Astrocyte (in vitro differentiated cells and primary cell): Measurements from ENCODE around the gene SZRD1. TPM values are rescaled to one million over a fixed set of nuclear protein-coding genes. Genes with fewer than 3 reads are reported as not detected.

Source experiments
- DNase-seq: peaks from one replicate; pipeline ENCODE4 v3.0.0-alpha.2; 2010; ENCODE audit warnings: low read depth
- FAIRE-seq: peaks from 2 replicates; lab custom pipeline; 2011; peaks lifted over from hg19 to GRCh38; lab: Jason Lieb, UNC
- H2AFZ ChIP-seq: 2 replicates; pipeline ENCODE4 v1.6.0; 2012; ENCODE audit warnings: low read depth, low read length, inconsistent platforms
- H3K27ac ChIP-seq: 2 replicates; pipeline ENCODE4 v1.5.1; 2011; ENCODE audit warnings: low read depth, low read length, inconsistent platforms
- H3K27me3 ChIP-seq: 2 replicates; pipeline ENCODE4 v1.6.0; 2011; ENCODE audit warnings: low read length, inconsistent platforms; ENCODE audit not compliant: insufficient read depth
- H3K36me3 ChIP-seq: 2 replicates; pipeline ENCODE4 v1.5.1; 2011; ENCODE audit warnings: low read length, inconsistent platforms; ENCODE audit not compliant: insufficient read depth
- H3K4me1 ChIP-seq: 2 replicates; pipeline ENCODE4 v1.5.1; 2011; ENCODE audit warnings: low read length, inconsistent platforms; ENCODE audit not compliant: insufficient read depth
- H3K4me2 ChIP-seq: 2 replicates; pipeline ENCODE4 v1.6.0; 2012; ENCODE audit warnings: low read length, inconsistent platforms
- H3K4me3 ChIP-seq: 2 replicates; pipeline ENCODE4 v1.5.1; 2011; ENCODE audit warnings: low read depth, mild to moderate bottlenecking, low read length, inconsistent platforms; ENCODE audit not compliant: insufficient read depth
- H3K79me2 ChIP-seq: 2 replicates; pipeline ENCODE4 v1.6.0; 2012; ENCODE audit warnings: mild to moderate bottlenecking, low read length, inconsistent platforms; ENCODE audit not compliant: insufficient read depth
- H3K9ac ChIP-seq: 2 replicates; pipeline ENCODE4 v1.6.0; 2012; ENCODE audit warnings: mild to moderate bottlenecking, low read length, inconsistent platforms
- H3K9me3 ChIP-seq: 2 replicates; pipeline ENCODE4 v1.5.1; 2012; ENCODE audit warnings: low read depth, mild to moderate bottlenecking, low read length, inconsistent platforms; ENCODE audit not compliant: insufficient read depth
- H4K20me1 ChIP-seq: 2 replicates; pipeline ENCODE4 v1.6.0; 2012; ENCODE audit warnings: low read length, inconsistent platforms; ENCODE audit not compliant: insufficient read depth
- H3K27ac Mint-ChIP-seq: one replicate; pipeline ENCODE4 v1.8.0; 2021; ENCODE audit warnings: mild to moderate bottlenecking, mixed read lengths; ENCODE audit not compliant: unreplicated experiment
- H3K27me3 Mint-ChIP-seq: one replicate; pipeline ENCODE4 v1.8.0; 2021; ENCODE audit warnings: low read depth, mixed read lengths; ENCODE audit not compliant: unreplicated experiment
- H3K36me3 Mint-ChIP-seq: one replicate; pipeline ENCODE4 v1.8.0; 2021; ENCODE audit warnings: low read depth, mixed read lengths; ENCODE audit not compliant: unreplicated experiment
- H3K4me1 Mint-ChIP-seq: one replicate; pipeline ENCODE4 v1.8.0; 2021; ENCODE audit warnings: low read depth, mixed read lengths; ENCODE audit not compliant: unreplicated experiment
- H3K4me3 Mint-ChIP-seq: one replicate; pipeline ENCODE4 v1.8.0; 2021; ENCODE audit warnings: mild to moderate bottlenecking, moderate library complexity, mixed read lengths; ENCODE audit not compliant: unreplicated experiment
- H3K9me3 Mint-ChIP-seq: one replicate; pipeline ENCODE4 v1.8.0; 2021; ENCODE audit warnings: mild to moderate bottlenecking, mixed read lengths; ENCODE audit not compliant: unreplicated experiment
- EZH2 ChIP-seq: IDR thresholded peaks from 2 replicates; pipeline ENCODE4 v1.6.1; 2012; ENCODE audit warnings: mild to moderate bottlenecking, low read length, inconsistent platforms; ENCODE audit not compliant: insufficient read depth
- total RNA-seq: library from RNA; stranded (reverse); gene quantifications from 2 replicates; pipeline ENCODE4 v1.2.1, GENCODE V29; 2021
- TF ChIP-seq, protein P1 (sequence below): IDR thresholded peaks from 2 replicates; pipeline ENCODE4 v1.5.1; 2011; ENCODE audit warnings: low read depth, mild to moderate bottlenecking, inconsistent platforms, low read length, moderate library complexity; ENCODE audit not compliant: insufficient read depth

Gene SZRD1
- total RNA-seq, 1 donor from 2014 or later = 165 TPM

- peaks cover 2% of the 10 kb centered on the region for H3K27me3 ChIP-seq
- H3K9ac ChIP-seq = no peak overlapping the region
- H3K4me3 ChIP-seq = no peak overlapping the region
- peaks cover 6% of the 10 kb centered on the region for H3K4me1 Mint-ChIP-seq
- TF ChIP-seq, protein P1, sequence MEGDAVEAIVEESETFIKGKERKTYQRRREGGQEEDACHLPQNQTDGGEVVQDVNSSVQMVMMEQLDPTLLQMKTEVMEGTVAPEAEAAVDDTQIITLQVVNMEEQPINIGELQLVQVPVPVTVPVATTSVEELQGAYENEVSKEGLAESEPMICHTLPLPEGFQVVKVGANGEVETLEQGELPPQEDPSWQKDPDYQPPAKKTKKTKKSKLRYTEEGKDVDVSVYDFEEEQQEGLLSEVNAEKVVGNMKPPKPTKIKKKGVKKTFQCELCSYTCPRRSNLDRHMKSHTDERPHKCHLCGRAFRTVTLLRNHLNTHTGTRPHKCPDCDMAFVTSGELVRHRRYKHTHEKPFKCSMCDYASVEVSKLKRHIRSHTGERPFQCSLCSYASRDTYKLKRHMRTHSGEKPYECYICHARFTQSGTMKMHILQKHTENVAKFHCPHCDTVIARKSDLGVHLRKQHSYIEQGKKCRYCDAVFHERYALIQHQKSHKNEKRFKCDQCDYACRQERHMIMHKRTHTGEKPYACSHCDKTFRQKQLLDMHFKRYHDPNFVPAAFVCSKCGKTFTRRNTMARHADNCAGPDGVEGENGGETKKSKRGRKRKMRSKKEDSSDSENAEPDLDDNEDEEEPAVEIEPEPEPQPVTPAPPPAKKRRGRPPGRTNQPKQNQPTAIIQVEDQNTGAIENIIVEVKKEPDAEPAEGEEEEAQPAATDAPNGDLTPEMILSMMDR = no peak
- TF ChIP-seq EZH2 = no peak
- H3K4me3 Mint-ChIP-seq = no peak overlapping the region
- H2AFZ ChIP-seq = no peak overlapping the region
- no peaks in the 10 kb centered on the region for H3K36me3 ChIP-seq
- DNase-seq (no peak), FAIRE-seq (no peak)
- no peak overlapping the region for H3K4me2 ChIP-seq
- H4K20me1 ChIP-seq = no peaks in the 10 kb centered on the region
- H3K79me2 ChIP-seq = no peaks in the 10 kb centered on the region
- peaks cover 18% of the 10 kb centered on the region for H3K27me3 Mint-ChIP-seq
- H3K27ac Mint-ChIP-seq = no peak overlapping the region
- no peak overlapping the region for H3K27ac ChIP-seq
- H3K36me3 Mint-ChIP-seq = peaks cover 3% of the 10 kb centered on the region
- H3K4me1 ChIP-seq = no peaks in the 10 kb centered on the region
- H3K9me3 ChIP-seq = no peaks in the 10 kb centered on the region
- H3K9me3 Mint-ChIP-seq = no peaks in the 10 kb centered on the region
Observed at GRCh38 chr1:16406868-16407267, 39.8 kb downstream of the SZRD1 start.

DNA sequence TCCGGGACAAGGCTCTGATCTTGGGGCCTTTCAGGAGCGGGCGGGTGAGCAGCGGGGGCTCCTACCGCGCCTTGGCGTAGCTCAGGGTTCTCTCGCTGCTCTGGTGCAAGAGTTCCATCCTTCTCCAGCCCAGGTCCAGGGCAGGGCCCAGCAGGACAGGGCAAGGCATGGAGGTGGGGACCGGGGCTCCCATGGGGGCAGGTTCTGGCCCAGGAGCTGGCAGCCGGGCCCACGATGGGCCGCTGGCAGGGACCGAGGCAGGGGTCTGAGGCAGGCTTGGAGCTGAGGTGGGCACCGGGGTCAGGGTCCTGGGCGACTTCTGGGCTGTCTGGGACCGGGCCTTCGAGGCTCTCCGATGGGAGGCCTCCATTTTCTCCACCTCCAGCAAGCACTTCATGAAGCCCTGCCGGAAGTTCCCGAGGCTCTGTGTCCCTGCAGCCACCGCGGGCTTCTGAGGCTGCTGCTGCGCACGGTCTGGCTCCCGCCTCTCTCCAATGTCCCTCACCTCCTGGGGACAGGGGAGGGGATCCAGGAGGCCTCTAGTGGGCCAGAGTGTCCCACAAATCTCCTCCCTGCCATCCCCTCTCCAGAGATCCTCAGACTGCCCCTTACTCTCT lies 42.6 kb downstream of the SZRD1 start:
- no peaks in the 10 kb centered on the region for H4K20me1 ChIP-seq
- Mint-ChIP-seq H3K4me1 (no peaks in the 10 kb centered on the region), H3K36me3 (peaks cover 6% of the 10 kb centered on the region), H3K27me3 (peaks cover 22% of the 10 kb centered on the region), H3K9me3 (peaks cover 3% of the 10 kb centered on the region), H3K4me3 (no peak overlapping the region), H3K27ac (no peak overlapping the region)
- DNase-seq = no peak
- no peak overlapping the region for H3K9ac ChIP-seq
- H2AFZ ChIP-seq = no peak overlapping the region
- H3K4me2 ChIP-seq = no peak overlapping the region
- no peaks in the 10 kb centered on the region for H3K4me1 ChIP-seq
- no peak for FAIRE-seq
- H3K79me2 ChIP-seq = no peaks in the 10 kb centered on the region
- no peaks in the 10 kb centered on the region for H3K9me3 ChIP-seq
- peaks cover 2% of the 10 kb centered on the region for H3K27me3 ChIP-seq
- H3K27ac ChIP-seq = no peak overlapping the region
- no peak overlapping the region for H3K4me3 ChIP-seq
- H3K36me3 ChIP-seq = no peaks in the 10 kb centered on the region
- TF ChIP-seq EZH2 = no peak
- TF ChIP-seq, protein P1 = no peak

- Histone ChIP-seq H3K9me3 (no peaks in the 10 kb centered on the region), H3K4me1 (no peaks in the 10 kb centered on the region), H3K79me2 (no peaks in the 10 kb centered on the region), H3K27ac (no peak overlapping the region), H3K27me3 (peaks cover 2% of the 10 kb centered on the region), H3K36me3 (no peaks in the 10 kb centered on the region), H3K4me3 (no peak overlapping the region), H2AFZ (no peak overlapping the region), H3K4me2 (no peak overlapping the region), H3K9ac (no peak overlapping the region), H4K20me1 (no peaks in the 10 kb centered on the region)
- no peak overlapping the region for H3K4me3 Mint-ChIP-seq
- TF ChIP-seq, protein P1 = no peak
- no peak for TF ChIP-seq EZH2
- DNase-seq = no peak
- FAIRE-seq = no peak
- H3K36me3 Mint-ChIP-seq = peaks cover 3% of the 10 kb centered on the region
- no peak overlapping the region for H3K27ac Mint-ChIP-seq
- H3K27me3 Mint-ChIP-seq = peaks cover 22% of the 10 kb centered on the region
- H3K4me1 Mint-ChIP-seq = no peaks in the 10 kb centered on the region
- peaks cover 3% of the 10 kb centered on the region for H3K9me3 Mint-ChIP-seq
Observed at GRCh38 chr1:16410803-16411202, 43.8 kb downstream of the SZRD1 start.
